ENCODE measurements around the gene NRTN. TPM values are rescaled to one million over a fixed set of nuclear protein-coding genes. Genes with fewer than 3 reads are reported as not detected.

NRTN gene
- total and polyA plus RNA-seq, 2 of the 13 experiments (the other 11 are each of a cell fraction or from before 2014, with no cell fraction given) = 4.1 to 5.3 TPM

DNA sequence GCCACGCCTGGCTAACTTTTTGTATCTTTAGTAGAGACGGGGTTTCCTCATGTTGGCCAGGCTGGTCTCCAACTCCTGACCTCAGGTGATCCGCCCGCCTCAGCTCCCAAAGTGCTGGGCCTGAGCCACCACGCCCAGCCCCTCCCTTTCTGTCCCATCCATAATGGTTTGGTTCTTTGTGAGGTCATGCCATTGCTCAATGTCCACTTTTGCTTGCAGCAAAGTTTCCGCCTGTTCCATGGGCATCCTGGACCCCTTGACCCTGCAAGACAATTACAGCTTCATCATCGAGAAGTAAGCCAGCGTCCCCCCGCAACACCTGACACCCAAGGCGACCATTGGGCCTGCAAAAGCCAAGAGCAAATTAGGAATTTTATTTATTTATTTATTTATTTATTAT, 36.9 kb upstream of the NRTN start:
- Histone ChIP-seq H3K27me3 (ENCODE audit: control insufficient read depth in 1 of 2, insufficient read depth in 2 of 2, low read length in 2 of 2) (peaks cover 0 to 3% of the 10 kb centered on the region in 2 experiments; a peak in 3 of 5 replicates), H2AFZ (ENCODE audit: low read length) (no peak overlapping the region), H3K4me1 (ENCODE audit: insufficient read depth, low read length) (peaks cover 5% of the 10 kb centered on the region; the same call in 1 of the 2 replicates), H4K20me1 (ENCODE audit: insufficient read depth, low read length) (no peaks in the 10 kb centered on the region), H3K9me3 (ENCODE audit: low read length) (no peaks in the 10 kb centered on the region), H3K36me3 (replicated peaks in 1 of 2; ENCODE audit: control insufficient read depth in 1 of 2, insufficient read depth in 2 of 2, low read length in 2 of 2) (no peaks in the 10 kb centered on the region), H3K4me3 (replicated peaks in 1 of 3; ENCODE audit: insufficient read depth in 1 of 3, low read depth in 2 of 3, low read length in 3 of 3) (no peak overlapping the region; a peak in 1 of 6 replicates), H3K9ac (ENCODE audit: insufficient read depth, low read depth, low read length) (no peak overlapping the region), H3K79me2 (ENCODE audit: insufficient read depth, low read length) (no peaks in the 10 kb centered on the region), H3K4me2 (ENCODE audit: low read depth, low read length) (0 out of 2 replicates have a peak overlapping the region, but pooled peaks have one; percentile 18), H3K27ac (ENCODE audit: extremely low read length, insufficient read depth, low read length) (no peak overlapping the region)
- no peak for FAIRE-seq
- in situ Hi-C loops (cut with HindIII; ENCODE audit: extremely low pct_ligation_motif_present, low pct_unique_long_range_greater_than_20kb) (no loop called here), intact Hi-C loops (cut with micrococcal nuclease; ENCODE audit: unreplicated experiment) (no loop called here)
- CTCF ChIA-PET (ENCODE audit: low intra/inter-chr PET ratio, low total read pairs) = no interaction called here
- POLR2A ChIA-PET = no interaction called here
- DNase-seq (ENCODE audit: low spot score) = peak; percentile 39
- WGBS (ENCODE audit: low lambda C conversion rate) = 14% methylated on average over 10 of the region's 10 CpGs
- BruUV-seq (replicated peaks) = no TSS peak
- no peak for ATAC-seq
- TF ChIP-seq ZSCAN25 (CRISPR knock-in tag; IDR thresholded peaks at IDR 0.05) (no peak), MED8 (CRISPR knock-in tag; IDR thresholded peaks at IDR 0.05; ENCODE audit: insufficient replicate concordance) (no peak), YEATS4 (CRISPR knock-in tag; IDR thresholded peaks at IDR 0.05; ENCODE audit: borderline replicate concordance) (no peak), KDM2A (CRISPR knock-in tag; IDR thresholded peaks at IDR 0.05; ENCODE audit: borderline replicate concordance, low read depth) (no peak), RXRA (CRISPR knock-in tag; IDR thresholded peaks at IDR 0.05) (0 out of 2 replicates have a peak, but pooled peaks have one; percentile 17), MED1 (CRISPR knock-in tag; IDR thresholded peaks at IDR 0.05) (no peak), NFKBIZ (CRISPR knock-in tag; IDR thresholded peaks at IDR 0.05) (no peak), NCOR1 (IDR thresholded peaks at IDR 0.05; ENCODE audit: borderline replicate concordance, low read length) (no peak), KLF13 (CRISPR knock-in tag; IDR thresholded peaks at IDR 0.05) (no peak), HNRNPLL (IDR thresholded peaks at IDR 0.05; ENCODE audit: low read depth, low read length, poor library complexity, severe bottlenecking) (no peak), ZNF317 (CRISPR knock-in tag; IDR thresholded peaks at IDR 0.05) (no peak), PAF1 (CRISPR knock-in tag; IDR thresholded peaks at IDR 0.05) (no peak), MTA1 (CRISPR knock-in tag; IDR thresholded peaks at IDR 0.05; ENCODE audit: borderline replicate concordance) (no peak), CBFB (CRISPR knock-in tag; IDR thresholded peaks at IDR 0.05) (no peak), ETV5 (CRISPR knock-in tag; IDR thresholded peaks at IDR 0.05; ENCODE audit: borderline replicate concordance) (no peak)
- TF ChIP-seq, protein P1, sequence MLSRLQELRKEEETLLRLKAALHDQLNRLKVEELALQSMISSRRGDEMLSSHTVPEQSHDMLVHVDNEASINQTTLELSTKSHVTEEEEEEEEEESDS (CRISPR knock-in tag; IDR thresholded peaks at IDR 0.05; ENCODE audit: borderline replicate concordance) = no peak
- TF ChIP-seq, protein P2, sequence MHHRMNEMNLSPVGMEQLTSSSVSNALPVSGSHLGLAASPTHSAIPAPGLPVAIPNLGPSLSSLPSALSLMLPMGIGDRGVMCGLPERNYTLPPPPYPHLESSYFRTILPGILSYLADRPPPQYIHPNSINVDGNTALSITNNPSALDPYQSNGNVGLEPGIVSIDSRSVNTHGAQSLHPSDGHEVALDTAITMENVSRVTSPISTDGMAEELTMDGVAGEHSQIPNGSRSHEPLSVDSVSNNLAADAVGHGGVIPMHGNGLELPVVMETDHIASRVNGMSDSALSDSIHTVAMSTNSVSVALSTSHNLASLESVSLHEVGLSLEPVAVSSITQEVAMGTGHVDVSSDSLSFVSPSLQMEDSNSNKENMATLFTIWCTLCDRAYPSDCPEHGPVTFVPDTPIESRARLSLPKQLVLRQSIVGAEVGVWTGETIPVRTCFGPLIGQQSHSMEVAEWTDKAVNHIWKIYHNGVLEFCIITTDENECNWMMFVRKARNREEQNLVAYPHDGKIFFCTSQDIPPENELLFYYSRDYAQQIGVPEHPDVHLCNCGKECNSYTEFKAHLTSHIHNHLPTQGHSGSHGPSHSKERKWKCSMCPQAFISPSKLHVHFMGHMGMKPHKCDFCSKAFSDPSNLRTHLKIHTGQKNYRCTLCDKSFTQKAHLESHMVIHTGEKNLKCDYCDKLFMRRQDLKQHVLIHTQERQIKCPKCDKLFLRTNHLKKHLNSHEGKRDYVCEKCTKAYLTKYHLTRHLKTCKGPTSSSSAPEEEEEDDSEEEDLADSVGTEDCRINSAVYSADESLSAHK (CRISPR knock-in tag; IDR thresholded peaks at IDR 0.05; ENCODE audit: borderline replicate concordance) = no peak
- TF ChIP-seq, protein P3, sequence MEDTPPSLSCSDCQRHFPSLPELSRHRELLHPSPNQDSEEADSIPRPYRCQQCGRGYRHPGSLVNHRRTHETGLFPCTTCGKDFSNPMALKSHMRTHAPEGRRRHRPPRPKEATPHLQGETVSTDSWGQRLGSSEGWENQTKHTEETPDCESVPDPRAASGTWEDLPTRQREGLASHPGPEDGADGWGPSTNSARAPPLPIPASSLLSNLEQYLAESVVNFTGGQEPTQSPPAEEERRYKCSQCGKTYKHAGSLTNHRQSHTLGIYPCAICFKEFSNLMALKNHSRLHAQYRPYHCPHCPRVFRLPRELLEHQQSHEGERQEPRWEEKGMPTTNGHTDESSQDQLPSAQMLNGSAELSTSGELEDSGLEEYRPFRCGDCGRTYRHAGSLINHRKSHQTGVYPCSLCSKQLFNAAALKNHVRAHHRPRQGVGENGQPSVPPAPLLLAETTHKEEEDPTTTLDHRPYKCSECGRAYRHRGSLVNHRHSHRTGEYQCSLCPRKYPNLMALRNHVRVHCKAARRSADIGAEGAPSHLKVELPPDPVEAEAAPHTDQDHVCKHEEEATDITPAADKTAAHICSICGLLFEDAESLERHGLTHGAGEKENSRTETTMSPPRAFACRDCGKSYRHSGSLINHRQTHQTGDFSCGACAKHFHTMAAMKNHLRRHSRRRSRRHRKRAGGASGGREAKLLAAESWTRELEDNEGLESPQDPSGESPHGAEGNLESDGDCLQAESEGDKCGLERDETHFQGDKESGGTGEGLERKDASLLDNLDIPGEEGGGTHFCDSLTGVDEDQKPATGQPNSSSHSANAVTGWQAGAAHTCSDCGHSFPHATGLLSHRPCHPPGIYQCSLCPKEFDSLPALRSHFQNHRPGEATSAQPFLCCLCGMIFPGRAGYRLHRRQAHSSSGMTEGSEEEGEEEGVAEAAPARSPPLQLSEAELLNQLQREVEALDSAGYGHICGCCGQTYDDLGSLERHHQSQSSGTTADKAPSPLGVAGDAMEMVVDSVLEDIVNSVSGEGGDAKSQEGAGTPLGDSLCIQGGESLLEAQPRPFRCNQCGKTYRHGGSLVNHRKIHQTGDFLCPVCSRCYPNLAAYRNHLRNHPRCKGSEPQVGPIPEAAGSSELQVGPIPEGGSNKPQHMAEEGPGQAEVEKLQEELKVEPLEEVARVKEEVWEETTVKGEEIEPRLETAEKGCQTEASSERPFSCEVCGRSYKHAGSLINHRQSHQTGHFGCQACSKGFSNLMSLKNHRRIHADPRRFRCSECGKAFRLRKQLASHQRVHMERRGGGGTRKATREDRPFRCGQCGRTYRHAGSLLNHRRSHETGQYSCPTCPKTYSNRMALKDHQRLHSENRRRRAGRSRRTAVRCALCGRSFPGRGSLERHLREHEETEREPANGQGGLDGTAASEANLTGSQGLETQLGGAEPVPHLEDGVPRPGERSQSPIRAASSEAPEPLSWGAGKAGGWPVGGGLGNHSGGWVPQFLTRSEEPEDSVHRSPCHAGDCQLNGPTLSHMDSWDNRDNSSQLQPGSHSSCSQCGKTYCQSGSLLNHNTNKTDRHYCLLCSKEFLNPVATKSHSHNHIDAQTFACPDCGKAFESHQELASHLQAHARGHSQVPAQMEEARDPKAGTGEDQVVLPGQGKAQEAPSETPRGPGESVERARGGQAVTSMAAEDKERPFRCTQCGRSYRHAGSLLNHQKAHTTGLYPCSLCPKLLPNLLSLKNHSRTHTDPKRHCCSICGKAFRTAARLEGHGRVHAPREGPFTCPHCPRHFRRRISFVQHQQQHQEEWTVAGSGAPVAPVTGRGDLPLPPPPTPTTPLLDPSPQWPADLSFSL (CRISPR knock-in tag; IDR thresholded peaks at IDR 0.05) = no peak
